Fibroblast of skin of left quadriceps (primary cell): ENCODE results near the gene CST7.

Source experiments
- DNase-seq, 2 experiments: peaks; one replicate each; pipeline ENCODE4 v3.0.0-alpha.2; 2013; ENCODE audit warnings: low read depth in 2 of 2

Gene CST7

DNA sequence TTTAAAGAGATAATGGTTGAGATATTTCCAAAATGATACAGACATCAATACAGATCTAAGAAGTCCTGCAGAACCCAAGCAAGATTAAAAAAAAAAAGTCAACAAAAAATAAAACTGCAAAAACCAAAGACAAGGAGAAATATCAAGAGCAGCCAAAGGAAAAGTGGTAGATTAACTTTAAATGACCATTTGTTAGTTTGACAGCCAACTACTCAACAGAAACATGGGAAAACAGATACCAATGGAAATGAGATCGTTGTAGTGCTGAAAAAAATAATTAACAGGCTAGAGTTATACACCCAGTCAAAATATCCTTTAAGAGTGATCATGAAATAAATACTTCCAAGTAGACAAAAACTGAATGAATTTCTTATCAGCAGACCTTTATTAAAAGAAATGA lies 53.9 kb downstream of the CST7 start:
- DNase-seq, result no peak

GRCh38 chr20:25005220-25005619 lies 56.2 kb downstream of the CST7 start:
- DNase-seq, result no peak

- no peak for DNase-seq
Measured at GRCh38 chr20:25005661-25006060, 56.6 kb downstream of the CST7 start.

DNA sequence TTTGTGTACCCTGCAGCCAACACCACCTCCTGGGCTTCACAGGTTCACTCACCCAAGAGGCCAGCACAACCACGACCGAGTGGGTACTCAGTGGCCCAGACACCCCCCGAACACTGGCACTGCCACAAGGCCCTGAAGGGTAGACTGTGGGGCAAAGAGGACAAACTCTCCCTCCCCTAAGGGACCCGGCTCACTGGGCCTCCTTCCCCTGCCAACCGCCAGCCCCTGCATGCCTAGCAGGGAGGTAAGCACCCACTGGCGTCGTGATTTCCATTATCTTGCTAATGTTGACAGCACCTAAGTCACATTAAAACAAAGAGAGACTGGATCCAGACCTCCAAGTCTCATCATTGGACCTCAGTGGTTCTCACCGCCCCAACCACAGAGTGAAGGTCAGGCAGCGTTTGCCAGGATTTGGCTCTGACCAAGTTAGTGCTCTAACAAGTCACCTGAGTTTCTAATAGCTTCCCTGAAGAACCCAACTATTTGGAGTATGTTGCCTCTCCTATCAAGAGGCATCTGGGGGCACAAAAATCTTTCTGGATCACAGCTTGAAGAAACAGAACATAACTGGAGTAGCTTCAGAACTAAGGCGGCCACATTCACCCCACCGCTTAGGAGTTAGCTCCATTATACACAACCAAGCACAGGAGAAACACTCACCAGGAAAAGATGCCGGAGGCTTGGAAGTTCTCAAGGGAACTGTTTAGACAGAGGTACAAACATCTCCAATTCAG lies 57.5 kb downstream of the CST7 start:
- DNase-seq, result no peak

- DNase-seq, result no peak
Measured at GRCh38 chr20:25007491-25008305, 58.6 kb downstream of the CST7 start.

GRCh38 chr20:25008388-25009217 lies 59.5 kb downstream of the CST7 start:
- DNase-seq, result no peak
